Loucy (cell line): ENCODE data around the gene KIDINS220.

Experiments used
- H2AFZ ChIP-seq: fragments of 200-600 bp; sonication (generic); 2 replicates; pipeline ENCODE4 v1.6.0; 2016; ENCODE audit warnings: antibody characterized with exemption, mild to moderate bottlenecking, low read length, moderate library complexity
- H3F3A ChIP-seq: fragments of 200-600 bp; 2 replicates; pipeline ENCODE4 v1.6.0; 2016; ENCODE audit warnings: antibody characterized with exemption, low read depth, mild to moderate bottlenecking
- H3K27me3 ChIP-seq: fragments of 200-600 bp; sonication (generic); 2 replicates; pipeline ENCODE4 v1.6.1; 2014; ENCODE audit warnings: low read length, mild to moderate bottlenecking; ENCODE audit not compliant: insufficient read depth, poor library complexity, severe bottlenecking
- H3K36me3 ChIP-seq: fragments of 200-600 bp; sonication (generic); 2 replicates; pipeline ENCODE4 v1.6.1; 2016; ENCODE audit warnings: low read length; ENCODE audit not compliant: insufficient read depth
- H3K4me1 ChIP-seq: fragments of 200-600 bp; sonication (generic); 2 replicates; pipeline ENCODE4 v1.5.1; 2014; ENCODE audit warnings: low read length, mild to moderate bottlenecking; ENCODE audit not compliant: insufficient read depth, poor library complexity, severe bottlenecking
- H3K4me2 ChIP-seq: fragments of 200-600 bp; sonication (generic); 2 replicates; pipeline ENCODE4 v1.6.0; 2014; ENCODE audit warnings: antibody characterized with exemption, low read length, low read depth, mild to moderate bottlenecking; ENCODE audit not compliant: poor library complexity, severe bottlenecking
- H3K4me3 ChIP-seq: fragments of 200-600 bp; sonication (generic); 2 replicates; pipeline ENCODE4 v1.5.1; 2014; ENCODE audit warnings: low read length, mild to moderate bottlenecking, mixed read lengths; ENCODE audit not compliant: poor library complexity, severe bottlenecking
- H3K79me2 ChIP-seq: fragments of 200-600 bp; sonication (generic); 2 replicates; pipeline ENCODE4 v1.6.1; 2014; ENCODE audit warnings: low read length; ENCODE audit not compliant: insufficient read depth
- H3K9ac ChIP-seq: fragments of 200-600 bp; sonication (generic); 2 replicates; pipeline ENCODE4 v1.6.0; 2014; ENCODE audit warnings: mild to moderate bottlenecking, low read depth, low read length, moderate library complexity; ENCODE audit not compliant: poor library complexity, severe bottlenecking
- H3K9me2 ChIP-seq: fragments of 200-600 bp; sonication (generic); replicated peaks from 2 replicates; pipeline ENCODE4 v1.6.1; 2016; ENCODE audit warnings: low read depth, low read length, mixed read lengths
- H3K9me3 ChIP-seq: fragments of 200-600 bp; sonication (generic); 2 replicates; pipeline ENCODE4 v1.6.1; 2014; ENCODE audit warnings: mild to moderate bottlenecking, antibody characterized with exemption, low read length, low read depth; ENCODE audit not compliant: insufficient read depth
- H4K20me1 ChIP-seq: fragments of 200-600 bp; sonication (generic); 2 replicates; pipeline ENCODE4 v1.6.0; 2014; ENCODE audit warnings: antibody characterized with exemption, low read length, mild to moderate bottlenecking; ENCODE audit not compliant: insufficient read depth, poor library complexity, severe bottlenecking
- EZH2phosphoT487 ChIP-seq: fragments of 200-600 bp; IDR thresholded peaks from 2 replicates; pipeline ENCODE4 v1.6.1; 2018; ENCODE audit warnings: antibody characterized with exemption, mild to moderate bottlenecking, moderate library complexity, borderline replicate concordance
- TF ChIP-seq, protein P1 (sequence below): fragments of 200-600 bp; sonication (generic); conservative IDR thresholded peaks from 2 replicates; pipeline ENCODE4 v1.5.1; 2014; ENCODE audit warnings: mild to moderate bottlenecking, antibody characterized with exemption, low read length

KIDINS220 gene

DNA sequence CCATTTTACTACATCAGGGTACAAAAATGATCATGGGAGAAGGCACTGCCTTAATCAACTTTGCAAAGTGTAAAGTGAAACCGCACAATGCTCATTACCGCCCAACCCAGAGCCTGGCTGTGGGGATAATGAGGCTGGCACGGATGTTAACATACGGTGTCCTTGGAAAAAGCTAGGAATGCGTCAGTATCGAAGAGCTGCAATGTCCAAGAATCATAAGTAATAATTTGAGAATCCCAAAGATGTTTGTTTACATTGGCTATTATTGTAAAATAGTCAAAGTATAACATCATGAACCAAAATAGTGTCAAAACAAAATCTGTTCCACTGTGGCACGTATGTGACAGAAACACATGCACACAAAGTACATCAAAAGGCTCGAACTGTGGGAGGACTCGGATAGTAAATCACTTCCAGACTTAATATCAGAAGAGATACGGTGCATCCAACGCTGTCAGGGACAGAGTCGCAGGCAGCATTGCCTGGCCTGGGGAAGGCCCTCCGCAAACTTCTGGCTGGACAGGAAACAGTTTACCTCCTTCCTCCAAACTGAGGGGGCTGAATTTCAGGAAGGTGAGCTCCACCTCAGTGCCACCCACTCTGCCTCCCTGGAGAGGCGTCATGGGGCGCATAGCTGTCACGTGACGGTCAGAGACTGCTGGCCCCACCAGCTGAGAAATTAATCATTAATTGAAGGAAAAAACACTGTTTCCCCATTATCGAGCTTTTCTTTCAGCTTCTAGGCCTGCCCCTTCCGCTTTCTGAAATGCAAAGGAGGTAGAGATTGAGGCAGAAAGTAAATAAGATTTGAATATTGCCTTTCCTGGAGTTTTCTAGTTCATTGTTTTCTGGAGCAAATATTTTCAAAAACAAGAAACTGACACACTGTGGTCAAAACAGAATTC lies 157.3 kb downstream of the KIDINS220 start:
- peaks cover 5% of the 10 kb centered on the region; the same call in 1 of the 2 replicates for H3F3A ChIP-seq

DNA sequence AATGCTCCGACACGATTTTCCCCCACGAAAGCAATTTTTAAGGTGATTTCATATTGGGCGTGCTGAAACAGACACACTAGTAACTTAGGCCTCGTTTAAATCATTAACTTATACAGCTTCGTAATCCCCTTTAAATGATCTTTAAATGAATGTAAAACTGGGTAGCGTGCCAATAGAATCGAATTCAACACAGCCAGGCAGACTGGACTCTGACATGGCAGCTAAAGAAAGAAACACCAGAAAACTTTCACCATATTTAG lies 157.9 kb downstream of the KIDINS220 start:
- Histone ChIP-seq H3F3A (peaks cover 2% of the 10 kb centered on the region; the same call in 1 of the 2 replicates), H3K9me2 (no peaks in the 10 kb centered on the region), H4K20me1 (peaks cover 23% of the 10 kb centered on the region), H3K4me1 (peaks cover 35% of the 10 kb centered on the region), H3K27me3 (no peaks in the 10 kb centered on the region), H3K79me2 (peaks cover 26% of the 10 kb centered on the region), H3K9ac (peak overlapping the region; percentile 64), H3K4me2 (peak overlapping the region; percentile 85), H3K9me3 (peaks cover 7% of the 10 kb centered on the region; the same call in 1 of the 2 replicates), H3K4me3 (peak overlapping the region; percentile 72), H2AFZ (peak overlapping the region; percentile 66; the same call in 1 of the 2 replicates), H3K36me3 (no peaks in the 10 kb centered on the region)
- TF ChIP-seq, protein P1, sequence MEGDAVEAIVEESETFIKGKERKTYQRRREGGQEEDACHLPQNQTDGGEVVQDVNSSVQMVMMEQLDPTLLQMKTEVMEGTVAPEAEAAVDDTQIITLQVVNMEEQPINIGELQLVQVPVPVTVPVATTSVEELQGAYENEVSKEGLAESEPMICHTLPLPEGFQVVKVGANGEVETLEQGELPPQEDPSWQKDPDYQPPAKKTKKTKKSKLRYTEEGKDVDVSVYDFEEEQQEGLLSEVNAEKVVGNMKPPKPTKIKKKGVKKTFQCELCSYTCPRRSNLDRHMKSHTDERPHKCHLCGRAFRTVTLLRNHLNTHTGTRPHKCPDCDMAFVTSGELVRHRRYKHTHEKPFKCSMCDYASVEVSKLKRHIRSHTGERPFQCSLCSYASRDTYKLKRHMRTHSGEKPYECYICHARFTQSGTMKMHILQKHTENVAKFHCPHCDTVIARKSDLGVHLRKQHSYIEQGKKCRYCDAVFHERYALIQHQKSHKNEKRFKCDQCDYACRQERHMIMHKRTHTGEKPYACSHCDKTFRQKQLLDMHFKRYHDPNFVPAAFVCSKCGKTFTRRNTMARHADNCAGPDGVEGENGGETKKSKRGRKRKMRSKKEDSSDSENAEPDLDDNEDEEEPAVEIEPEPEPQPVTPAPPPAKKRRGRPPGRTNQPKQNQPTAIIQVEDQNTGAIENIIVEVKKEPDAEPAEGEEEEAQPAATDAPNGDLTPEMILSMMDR: no peak
- no peak for TF ChIP-seq EZH2phosphoT487

More for the DNA sequence above, 157.3 kb downstream of the KIDINS220 start:
- TF ChIP-seq EZH2phosphoT487: no peak
- Histone ChIP-seq H3K4me2 (peak overlapping the region; percentile 85), H3K79me2 (peaks cover 32% of the 10 kb centered on the region), H3K9ac (peak overlapping the region; percentile 69), H3K4me3 (peak overlapping the region; percentile 84), H3K27me3 (no peaks in the 10 kb centered on the region), H4K20me1 (peaks cover 28% of the 10 kb centered on the region), H3K9me3 (peaks cover 1% of the 10 kb centered on the region; the same call in 1 of the 2 replicates), H3K9me2 (no peaks in the 10 kb centered on the region), H3K36me3 (no peaks in the 10 kb centered on the region), H2AFZ (no peak overlapping the region), H3K4me1 (peaks cover 39% of the 10 kb centered on the region)
